ENCODE results near the gene KCTD5.
"Not testable (repeated sequence)": the region's sequence is repeated elsewhere in the genome, so short reads cannot be mapped to it uniquely, and the experiment has no call there.

KCTD5 gene

DNA sequence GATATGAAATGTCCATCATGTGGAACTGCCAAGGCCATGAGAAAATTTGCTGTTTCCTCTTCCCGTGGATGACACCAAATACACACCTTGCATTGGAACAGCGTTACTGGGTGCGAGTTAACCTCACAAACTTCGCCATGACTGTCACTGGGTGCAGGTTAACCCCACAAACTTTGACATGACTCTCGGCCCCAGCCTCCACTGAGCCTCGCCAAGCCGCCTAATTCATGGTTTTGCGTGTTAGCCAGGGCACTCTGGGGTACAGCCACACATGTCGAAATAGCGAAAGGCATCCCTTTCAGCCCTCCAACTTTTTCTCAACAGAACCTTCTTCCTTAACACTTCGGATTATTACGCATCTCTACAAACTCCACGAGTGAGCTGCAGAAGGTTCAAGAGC lies 10.6 kb upstream of the KCTD5 start:
- no peak for DNase-seq (ENCODE audit: extremely low read depth in 1 of 2, low read depth in 1 of 2)

DNA sequence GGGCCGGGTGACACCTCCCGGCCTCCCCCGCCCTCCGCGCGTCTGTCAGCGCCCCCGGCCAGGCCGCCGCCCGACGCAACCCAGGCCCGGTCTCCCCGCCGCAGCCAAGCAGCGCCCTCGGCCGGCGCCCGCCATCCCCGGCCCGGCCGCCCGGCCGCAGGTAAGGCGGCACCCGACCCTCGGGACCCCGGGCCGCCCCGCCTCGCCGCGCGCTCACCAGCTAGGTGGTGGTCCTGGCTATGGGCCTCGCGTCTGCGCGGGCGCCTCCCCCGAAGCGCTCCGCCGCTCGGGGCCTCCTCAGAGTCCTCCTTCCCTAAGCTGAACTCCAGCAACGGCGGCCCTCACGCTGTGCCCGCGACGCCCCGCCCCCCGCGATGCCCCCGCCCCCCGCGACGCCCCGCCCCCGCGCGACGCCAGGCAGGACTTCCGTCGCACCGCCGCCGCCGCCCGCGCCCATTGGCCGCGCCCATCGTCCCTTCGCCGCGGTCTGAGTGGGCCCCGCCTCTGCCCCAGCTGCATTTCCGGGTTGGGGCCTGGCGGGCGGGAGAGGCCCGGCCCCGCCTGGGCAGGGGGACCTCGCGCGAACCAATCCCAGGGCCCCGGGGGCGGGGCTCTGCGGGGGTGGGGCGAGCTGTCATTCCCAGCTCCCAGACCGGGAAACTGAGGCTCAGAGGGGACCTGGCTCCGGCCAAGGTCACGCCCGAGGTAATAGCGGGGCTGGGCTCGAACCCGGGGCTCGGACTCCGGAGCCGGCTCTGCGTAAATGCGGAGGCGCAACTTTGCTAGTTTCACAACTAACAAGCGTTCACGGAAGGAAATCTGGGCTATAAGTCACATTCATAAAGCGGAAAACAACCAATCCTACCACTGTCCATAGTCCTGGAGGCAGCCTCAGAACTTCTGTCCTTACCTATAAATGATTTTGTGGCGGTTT lies 9.0 kb upstream of the KCTD5 start:
- DNase-seq (ENCODE audit: extremely low read depth in 1 of 2, low read depth in 1 of 2) = peak; percentile 90 to 92

DNA sequence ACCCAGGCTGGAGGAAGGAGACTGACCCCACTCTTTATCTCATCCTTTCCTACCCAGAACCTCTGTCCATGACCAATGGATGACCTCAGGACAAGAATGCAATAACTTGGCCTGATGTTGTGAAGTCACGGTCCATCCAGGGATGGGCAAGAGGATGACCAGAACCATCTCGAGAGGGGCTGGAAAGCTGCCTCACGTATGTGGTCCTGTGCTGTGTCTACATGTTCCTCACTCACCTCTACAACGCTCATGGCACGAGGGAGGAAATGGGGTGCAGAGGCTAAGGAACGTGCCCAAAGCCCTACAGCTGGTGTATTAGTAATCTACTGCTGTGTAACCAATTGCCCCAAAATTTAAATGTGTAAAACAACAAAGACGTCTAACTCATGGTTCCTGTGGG lies 7.3 kb upstream of the KCTD5 start:
- no peak for DNase-seq (ENCODE audit: extremely low read depth in 1 of 2, low read depth in 1 of 2)

DNA sequence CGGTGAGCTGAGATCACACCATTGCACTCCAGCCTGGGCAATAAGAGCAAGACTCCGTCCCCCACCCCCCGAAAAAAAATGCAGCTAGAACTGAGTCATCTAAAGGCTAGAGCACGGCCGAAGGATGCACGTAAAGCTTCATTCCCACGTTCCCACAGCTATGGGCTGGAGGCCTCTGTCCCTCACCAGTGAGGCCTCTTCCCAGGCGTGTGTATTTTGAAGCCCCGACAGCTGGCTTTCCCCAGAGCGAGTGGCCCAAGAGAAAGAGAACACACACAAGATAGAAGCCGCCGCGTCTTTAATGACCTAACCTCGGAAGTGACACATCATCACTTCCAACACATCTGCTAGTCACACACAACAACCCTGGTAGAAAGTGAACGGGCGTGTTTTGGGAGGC lies 6.6 kb upstream of the KCTD5 start:
- DNase-seq (ENCODE audit: extremely low read depth in 1 of 2, low read depth in 1 of 2) = no peak

GRCh38 chr16:2676937-2677336 lies 5.4 kb upstream of the KCTD5 start:
- DNase-seq (ENCODE audit: extremely low read depth in 1 of 2, low read depth in 1 of 2) = not testable (repeated sequence)

DNA sequence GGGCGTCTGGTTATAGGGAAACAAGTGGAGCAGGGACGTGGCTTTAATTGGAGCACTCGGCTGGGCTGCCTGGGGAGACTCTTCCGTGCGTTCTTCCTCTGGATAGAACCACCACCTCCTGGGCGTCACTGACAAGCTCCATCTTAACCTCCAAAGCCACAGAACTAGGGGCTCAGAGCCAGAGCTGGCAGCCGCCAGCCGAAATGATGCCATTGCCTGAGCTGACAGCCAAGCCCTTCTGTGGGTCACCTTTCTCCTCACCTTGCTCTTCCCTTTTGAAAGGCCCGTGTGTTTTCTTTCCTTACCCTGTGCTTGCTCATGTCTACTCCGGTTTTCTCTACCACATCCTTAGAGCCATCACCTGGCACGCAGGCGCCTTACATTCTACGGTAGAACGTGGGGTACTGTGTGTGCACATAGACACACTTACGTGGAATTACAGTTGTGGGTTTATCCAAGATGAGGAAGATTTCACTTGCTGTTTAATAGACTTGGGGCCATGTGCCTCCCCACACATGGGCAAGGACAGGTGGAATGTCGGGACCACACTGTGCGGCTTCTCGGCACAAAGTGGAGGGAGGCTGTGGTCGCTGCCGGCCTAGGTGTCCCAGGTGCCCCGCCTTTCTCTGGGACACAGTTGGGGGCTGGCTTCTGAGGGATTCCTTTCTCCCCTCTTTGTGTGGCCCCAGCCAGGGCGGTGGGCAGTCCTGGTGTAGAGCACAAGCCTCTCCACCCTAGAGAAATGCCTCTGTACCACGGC lies 3.9 kb upstream of the KCTD5 start:
- DNase-seq (ENCODE audit: extremely low read depth in 1 of 2, low read depth in 1 of 2) = not testable (repeated sequence)

DNA sequence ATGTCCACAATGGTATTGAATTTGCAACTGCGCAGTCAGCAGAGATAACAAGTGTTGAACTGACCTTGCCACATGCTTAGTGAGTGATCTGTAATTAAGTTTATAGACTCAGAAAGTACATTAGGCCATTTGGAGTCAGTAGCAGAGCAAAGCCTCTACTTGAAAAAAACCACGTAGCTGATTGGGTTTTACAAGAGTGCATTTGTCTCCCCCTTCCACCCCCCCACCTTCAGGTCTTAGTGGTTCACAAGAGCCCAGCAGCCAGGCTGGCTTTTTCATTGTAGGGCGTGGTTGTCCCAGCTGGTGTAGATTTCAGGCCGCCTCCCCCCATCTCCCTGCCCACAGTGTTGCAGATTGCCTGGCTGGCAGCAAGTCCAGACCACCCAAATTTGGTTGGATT lies 2.4 kb upstream of the KCTD5 start:
- not testable (repeated sequence) for DNase-seq (ENCODE audit: extremely low read depth in 1 of 2, low read depth in 1 of 2)

- not testable (repeated sequence) for DNase-seq (ENCODE audit: extremely low read depth in 1 of 2, low read depth in 1 of 2)
Measured at GRCh38 chr16:2680360-2680759, 2.0 kb upstream of the KCTD5 start.

DNA sequence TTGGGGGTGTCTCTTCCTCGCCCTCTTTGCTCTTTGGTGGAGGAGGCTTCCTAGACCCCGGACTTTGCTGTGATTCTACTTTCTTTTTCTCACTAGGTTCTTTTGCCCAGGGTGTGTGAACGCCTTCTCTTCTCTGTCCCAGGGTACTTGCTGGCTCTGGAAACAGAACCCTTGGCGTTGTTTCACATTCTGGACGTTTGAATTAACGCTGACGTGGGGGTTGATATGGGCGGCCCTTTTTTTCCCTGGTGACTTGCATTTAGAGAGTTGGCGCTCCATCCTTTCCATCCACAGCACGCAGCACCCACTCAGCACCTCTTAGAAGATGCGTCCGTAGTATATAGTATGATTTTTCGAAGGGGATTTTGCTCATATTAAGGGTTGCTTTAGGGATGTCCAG lies 718 bp downstream of the KCTD5 start:
- DNase-seq (ENCODE audit: extremely low read depth in 1 of 2, low read depth in 1 of 2) = not testable (repeated sequence)

GRCh38 chr16:2686075-2686474 lies 3.8 kb downstream of the KCTD5 start:
- DNase-seq (ENCODE audit: extremely low read depth in 1 of 2, low read depth in 1 of 2) = not testable (repeated sequence)

DNA sequence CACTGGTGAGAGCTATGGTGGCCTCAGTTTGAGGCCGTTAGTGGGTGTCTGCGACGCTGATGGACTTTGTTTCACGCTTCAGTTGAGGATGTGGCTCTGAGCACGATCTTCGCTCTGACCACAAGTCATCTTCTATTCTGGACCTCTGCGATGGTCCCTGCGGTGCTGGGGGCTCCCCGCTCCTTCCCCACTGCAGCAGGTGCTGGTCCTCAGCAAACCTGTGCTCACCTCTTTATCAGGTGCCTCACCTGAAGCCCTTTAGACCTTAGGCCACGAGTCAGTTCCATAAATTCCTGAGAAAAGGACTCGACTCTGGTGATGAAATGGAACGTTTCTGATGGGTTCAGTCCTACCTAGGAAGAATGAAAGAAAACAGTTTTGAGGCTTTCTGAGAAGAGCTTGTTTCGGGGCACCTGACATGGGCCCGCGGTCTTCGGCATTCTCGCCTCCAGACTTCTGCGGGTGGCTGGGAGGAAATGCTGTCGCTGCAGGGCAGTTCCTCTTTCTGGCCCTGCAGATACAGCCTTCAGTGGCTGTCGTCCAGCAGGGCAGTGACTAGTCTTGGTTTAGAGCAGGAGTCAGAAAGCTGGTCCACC lies 4.7 kb downstream of the KCTD5 start:
- DNase-seq (ENCODE audit: extremely low read depth in 1 of 2, low read depth in 1 of 2) = no peak

- no peak for DNase-seq (ENCODE audit: extremely low read depth in 1 of 2, low read depth in 1 of 2)
Measured at GRCh38 chr16:2687531-2688308, 5.4 kb downstream of the KCTD5 start.

- DNase-seq (ENCODE audit: extremely low read depth in 1 of 2, low read depth in 1 of 2) = not testable (repeated sequence)
Measured at GRCh38 chr16:2689422-2689821, 7.1 kb downstream of the KCTD5 start.

- DNase-seq (ENCODE audit: extremely low read depth in 1 of 2, low read depth in 1 of 2) = no peak
Measured at GRCh38 chr16:2689968-2690801, 7.9 kb downstream of the KCTD5 start.

- no peak for DNase-seq (ENCODE audit: extremely low read depth in 1 of 2, low read depth in 1 of 2)
Measured at GRCh38 chr16:2690852-2691251, 8.5 kb downstream of the KCTD5 start.

DNA sequence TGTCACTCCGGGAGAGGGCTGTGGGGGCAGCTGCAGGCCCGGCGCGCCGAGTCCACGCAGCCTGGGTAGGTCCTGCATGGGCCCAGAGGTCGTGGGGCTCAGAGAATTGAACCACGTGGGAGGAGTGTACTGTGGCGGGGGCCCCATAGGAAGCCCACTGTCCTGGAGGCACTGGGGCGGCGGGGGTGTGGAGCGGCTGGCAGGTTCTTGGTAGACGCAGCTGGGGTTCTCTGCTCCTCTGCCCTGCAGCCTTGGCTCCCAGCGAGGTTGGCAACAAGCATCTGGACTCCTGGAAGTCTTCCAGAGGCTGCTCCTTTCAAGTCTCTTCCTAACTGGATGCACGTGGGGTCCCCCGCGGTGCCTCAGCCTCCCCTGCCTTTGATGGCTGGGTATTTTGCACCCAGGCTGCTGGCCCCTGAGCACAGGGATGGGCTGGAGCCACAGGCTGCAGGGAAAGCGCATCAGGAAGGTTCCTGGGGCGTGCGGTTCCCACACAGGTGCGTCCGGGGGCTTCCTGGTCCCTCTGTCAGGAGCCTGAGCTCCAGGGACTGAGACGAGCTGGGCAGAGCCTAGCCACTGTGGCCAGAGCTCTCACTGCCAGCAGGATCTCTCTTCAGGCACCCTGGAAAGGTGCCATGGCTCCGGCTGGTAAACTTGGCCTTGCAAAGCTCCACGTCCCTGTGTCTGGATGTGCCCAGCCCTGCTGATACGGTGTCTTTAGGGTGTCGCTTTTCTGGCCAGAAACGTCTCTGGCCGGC lies 9.3 kb downstream of the KCTD5 start:
- no peak for DNase-seq (ENCODE audit: extremely low read depth in 1 of 2, low read depth in 1 of 2)

GRCh38 chr16:2692251-2692947 lies 10.1 kb downstream of the KCTD5 start:
- DNase-seq (ENCODE audit: extremely low read depth in 1 of 2, low read depth in 1 of 2) = no peak

DNA sequence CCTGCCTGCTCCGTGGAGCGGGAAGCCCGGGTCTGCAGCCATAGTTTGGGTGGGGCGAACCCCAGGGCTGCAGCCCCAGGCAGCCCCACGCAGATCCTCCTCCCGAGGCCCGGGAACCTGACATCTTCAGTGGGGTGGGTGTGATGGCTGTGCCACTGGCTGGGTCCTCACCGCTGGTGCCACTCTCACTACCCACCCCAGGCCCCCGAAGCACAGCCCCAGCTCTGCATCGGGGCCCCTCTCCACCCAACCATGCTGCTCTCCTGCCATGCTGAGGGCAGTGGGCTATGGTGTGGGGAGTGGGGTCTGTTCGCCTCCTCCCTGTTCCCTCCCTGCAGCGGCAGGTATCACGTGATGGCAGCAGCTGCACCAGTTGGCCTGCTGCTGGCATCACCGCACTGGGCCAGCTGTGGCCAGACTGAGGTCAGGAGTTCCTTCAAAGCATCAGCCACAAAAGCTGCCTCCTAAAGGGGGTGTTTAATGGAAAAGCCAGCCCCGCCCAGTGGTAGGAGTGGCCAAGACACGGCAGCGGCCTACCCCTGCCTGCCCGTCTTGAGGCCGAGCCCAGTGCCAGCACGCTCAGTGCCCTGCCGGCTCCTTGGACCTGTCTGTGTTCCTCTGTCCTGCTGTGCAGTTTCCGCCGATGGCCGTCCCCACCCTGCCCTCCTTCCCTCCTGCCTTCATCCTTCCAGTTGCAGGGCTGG lies 10.8 kb downstream of the KCTD5 start:
- no peak for DNase-seq (ENCODE audit: extremely low read depth in 1 of 2, low read depth in 1 of 2)

Data from stimulated activated CD8-positive, alpha-beta memory T cell treated with anti-CD3 and anti-CD28 coated beads, Interleukin-7, amount 100 ng/mL, for 48 hours (primary cell).